A549 (cell line): Measurements from ENCODE around the gene DCK.

Experiments
- BCL3 ChIP-seq: fragments of >200 bp; sonication (Bioruptor Twin); formaldehyde crosslinking; IDR thresholded peaks from 3 replicates; pipeline ENCODE4 v1.6.1; 2016
- CTCF ChIP-seq: fragments of >200 bp; sonication (Bioruptor Twin); formaldehyde crosslinking; IDR thresholded peaks from 3 replicates; pipeline ENCODE4 v1.5.1; 2016
- EP300 ChIP-seq, 2 experiments: fragments of >200 bp; sonication (Bioruptor Twin); formaldehyde crosslinking; IDR thresholded peaks; 2 replicates in 1 of 2; 3 replicates in 1 of 2; pipeline ENCODE4 v1.6.1; 2016 to 2017
- ESRRA ChIP-seq: fragments of 150-350 bp; IDR thresholded peaks from 2 replicates; pipeline ENCODE4 v1.6.1; 2014; ENCODE audit warnings: mild to moderate bottlenecking, low read length, borderline replicate concordance
- FOSL2 ChIP-seq, 2 experiments: fragments of 450-650 bp in 1 of 2; fragments of >200 bp in 1 of 2; sonication (Bioruptor Twin) in 1 of 2; formaldehyde crosslinking; IDR thresholded peaks; 2 replicates each; pipeline versions ENCODE4 v1.5.0 to v1.6.1; 2016 to 2020; ENCODE audit warnings: mild to moderate bottlenecking in 1 of 2, moderate library complexity in 1 of 2
- JUNB ChIP-seq: fragments of >200 bp; sonication (Bioruptor Twin); formaldehyde crosslinking; IDR thresholded peaks from 2 replicates; pipeline ENCODE4 v1.6.1; 2016
- MAFK ChIP-seq: fragments of 450-650 bp; IDR thresholded peaks from 2 replicates; pipeline ENCODE4 v1.6.1; 2014; ENCODE audit not compliant: partially characterized antibody
- MAX ChIP-seq: IDR thresholded peaks from 2 replicates; pipeline ENCODE4 v1.6.1; 2012
- PBX3 ChIP-seq: IDR thresholded peaks from 2 replicates; pipeline ENCODE4 v1.6.1; 2012
- USF2 ChIP-seq: fragments of 450-650 bp; IDR thresholded peaks from 2 replicates; pipeline ENCODE4 v1.6.1; 2014; ENCODE audit warnings: antibody characterized with exemption

GRCh38 chr4:71052716-71053115, 59.3 kb downstream of the DCK start:
- TF ChIP-seq PBX3 = no peak
- no peak for TF ChIP-seq MAFK
- no peak for TF ChIP-seq MAX
- no peak for TF ChIP-seq EP300 (IDR thresholded peaks at IDR 0.05)
- no peak for TF ChIP-seq BCL3
- TF ChIP-seq JUNB = no peak
- no peak for TF ChIP-seq USF2
- no peak for TF ChIP-seq CTCF
- TF ChIP-seq ESRRA = no peak
- TF ChIP-seq FOSL2 (IDR thresholded peaks at IDR 0.05) = no peak
- TF ChIP-seq FOSL2 (CRISPR knock-in tag; IDR thresholded peaks at IDR 0.05) = no peak
